ENCODE results near the gene CTBP2.

The CTBP2 gene

DNA sequence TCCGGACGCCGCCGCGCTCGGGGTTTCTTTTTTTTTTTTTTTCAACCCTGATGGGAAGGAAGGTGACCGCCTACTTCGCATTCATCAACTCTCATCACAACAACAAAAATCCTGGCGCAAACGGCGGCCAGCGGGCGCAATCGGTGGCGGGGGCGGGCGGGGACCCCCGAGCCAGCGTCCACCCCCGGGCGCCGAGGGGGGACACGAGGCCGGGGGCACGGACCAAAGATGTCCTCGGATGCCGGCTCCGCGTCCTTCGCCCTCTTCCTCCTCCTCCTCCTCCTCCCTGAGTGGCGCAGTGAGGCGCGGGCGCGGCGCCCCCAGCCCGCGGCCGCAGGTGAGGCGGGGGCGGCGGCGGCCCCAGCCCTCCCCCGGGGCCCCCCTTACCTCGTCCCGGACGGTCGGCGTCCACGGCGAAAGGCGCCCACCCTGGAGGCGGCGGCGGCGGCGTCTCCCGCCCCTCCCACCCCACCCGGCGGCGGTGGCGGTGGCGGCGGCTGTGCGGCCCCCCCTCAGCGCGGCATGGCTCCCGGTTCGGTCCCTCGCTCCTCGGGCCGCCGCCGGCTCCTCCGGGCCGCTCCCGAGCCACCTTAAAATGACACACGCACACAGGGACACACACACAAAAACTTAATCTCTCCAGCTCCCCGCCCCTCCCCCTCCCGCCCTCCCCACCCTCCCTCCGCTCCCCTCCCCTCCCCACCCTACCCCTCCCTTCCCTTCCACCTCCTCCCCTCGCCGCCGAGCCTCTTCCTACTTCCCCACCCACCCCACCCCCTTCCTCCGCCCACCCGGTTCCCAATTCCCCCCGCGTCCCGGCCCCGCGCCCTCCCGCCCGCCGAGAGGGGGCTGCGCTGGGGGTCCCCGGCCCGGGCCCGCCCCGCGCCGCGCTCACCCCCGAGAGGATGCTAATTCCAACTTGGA lies at the start of gene CTBP2:
TSS of gene CTBP2 (minus strand) at position 632 of the 924 bp plus-strand sequence.
- no peak for DNase-seq (ENCODE audit: low read depth in 2 of 2)

- DNase-seq (ENCODE audit: low read depth in 2 of 2), result no peak
Observed at GRCh38 chr10:125209591-125210355, 49.4 kb upstream of the CTBP2 start.

GRCh38 chr10:125208854-125209565 lies 48.6 kb upstream of the CTBP2 start:
- DNase-seq (ENCODE audit: low read depth in 2 of 2), result no peak

DNA sequence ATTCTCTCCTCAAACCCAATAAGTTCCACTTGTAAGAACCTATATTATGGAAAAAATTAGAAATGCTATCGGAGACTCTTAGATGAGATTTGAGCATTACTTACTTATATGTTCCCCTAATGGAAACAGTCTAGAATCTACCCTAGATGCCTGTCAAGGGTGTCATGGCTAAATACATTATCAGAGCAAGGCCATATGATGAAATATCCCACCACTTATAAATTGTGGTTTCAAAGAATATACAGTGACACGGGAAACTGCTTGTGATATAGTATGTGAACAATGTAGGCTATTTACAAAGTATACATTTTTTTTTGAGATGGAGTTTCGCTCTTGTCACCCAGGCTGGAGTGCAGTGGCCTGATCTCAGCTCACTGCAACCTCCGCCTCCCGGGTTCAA lies 46.3 kb upstream of the CTBP2 start:
- no peak for DNase-seq (ENCODE audit: low read depth in 2 of 2)

- no peak for DNase-seq (ENCODE audit: low read depth in 2 of 2)
Observed at GRCh38 chr10:125205431-125205830, 45.1 kb upstream of the CTBP2 start.

- no peak for DNase-seq (ENCODE audit: low read depth in 2 of 2)
Observed at GRCh38 chr10:125204400-125204799, 44.0 kb upstream of the CTBP2 start.

DNA sequence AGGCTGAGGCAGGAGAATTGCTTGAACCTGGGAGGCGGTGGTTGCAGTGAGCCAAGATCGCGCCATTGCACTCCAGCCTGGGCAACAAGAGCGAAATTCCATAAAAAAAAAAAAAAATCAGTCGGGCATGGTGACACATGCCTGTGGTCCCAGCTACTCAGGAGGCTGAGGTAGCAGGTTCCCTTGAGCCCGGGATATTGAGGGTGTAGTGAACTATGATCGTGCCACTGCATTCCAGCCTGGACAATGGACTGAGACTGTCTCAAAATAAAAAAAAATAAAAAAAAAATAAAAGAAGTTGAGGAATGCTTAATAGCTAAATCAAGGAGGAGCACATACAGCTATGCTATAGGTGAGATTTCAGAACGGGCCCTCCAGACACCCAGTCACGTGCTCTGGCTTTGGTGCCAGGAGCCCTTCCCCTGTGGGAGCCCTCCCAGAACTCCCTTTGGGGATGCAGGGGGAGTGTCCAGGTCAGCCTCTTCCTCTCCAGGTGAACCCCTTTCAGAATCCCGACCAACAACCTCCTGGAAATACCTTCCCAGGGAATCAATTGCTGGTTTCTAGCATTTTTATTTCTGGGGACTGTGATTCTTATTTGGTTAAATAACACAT lies 42.9 kb upstream of the CTBP2 start:
- DNase-seq (ENCODE audit: low read depth in 2 of 2), result no peak

DNA sequence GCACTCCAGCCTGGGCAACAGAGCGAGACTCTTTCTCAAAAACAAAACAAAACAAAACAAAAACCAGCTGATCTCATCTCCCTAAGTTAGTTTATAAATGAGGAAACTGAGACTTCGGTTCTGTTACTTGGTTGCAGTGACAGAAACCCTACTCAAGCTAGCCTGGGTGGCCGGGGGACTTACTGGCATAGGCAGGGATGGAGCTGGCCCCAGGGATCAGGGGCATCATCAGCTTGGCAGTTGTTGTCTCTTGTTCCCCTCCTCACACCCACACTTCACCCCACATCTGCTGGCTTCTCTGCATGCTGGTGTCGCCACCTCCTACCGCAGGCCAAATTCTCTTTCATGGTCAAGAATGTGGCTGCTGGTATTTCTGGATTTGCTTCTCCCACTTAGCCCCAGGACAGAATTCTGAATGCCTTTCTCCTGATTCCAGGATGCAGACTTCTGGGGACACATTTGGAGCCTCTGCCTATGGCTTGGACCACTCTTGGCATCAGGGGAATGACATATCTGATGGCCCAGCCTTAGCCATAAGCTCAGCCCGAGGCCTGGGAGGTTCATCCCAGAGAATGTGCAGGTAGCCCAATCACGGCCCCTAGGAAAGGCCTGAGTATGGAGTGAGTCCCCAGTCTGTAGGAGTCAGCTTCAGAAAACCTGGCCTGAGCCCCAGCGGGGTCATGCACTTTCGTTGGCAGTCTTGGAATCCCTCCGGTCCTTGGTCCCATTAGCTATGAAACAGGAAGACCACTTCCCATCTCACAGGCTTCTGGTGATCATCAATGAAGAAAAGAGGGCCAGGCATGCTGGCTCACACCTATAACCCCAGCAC lies 41.6 kb upstream of the CTBP2 start:
- no peak for DNase-seq (ENCODE audit: low read depth in 2 of 2)

- no peak for DNase-seq (ENCODE audit: low read depth in 2 of 2)
Observed at GRCh38 chr10:125201108-125201524, 40.8 kb upstream of the CTBP2 start.

DNA sequence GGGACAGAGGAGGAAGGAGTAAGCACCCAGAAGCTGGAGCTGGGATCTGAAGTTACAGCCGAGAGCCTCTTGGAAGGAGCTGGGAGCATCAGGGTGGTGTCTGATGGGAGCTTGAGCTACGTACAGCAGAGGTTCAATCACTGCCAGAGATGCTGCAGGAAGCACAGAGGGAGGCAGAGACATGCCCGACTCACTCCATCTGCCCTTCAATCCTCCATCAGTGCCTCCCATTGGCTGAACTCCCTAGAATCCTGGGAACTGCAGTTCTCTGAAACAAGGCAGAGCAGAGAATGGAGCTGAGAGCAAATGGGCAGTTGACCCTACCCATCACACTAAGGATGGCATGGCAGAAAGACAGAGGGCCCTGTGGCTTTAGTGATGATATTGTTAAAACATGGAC lies 40.0 kb upstream of the CTBP2 start:
- no peak for DNase-seq (ENCODE audit: low read depth in 2 of 2)

GRCh38 chr10:125199270-125199669 lies 38.9 kb upstream of the CTBP2 start:
- no peak for DNase-seq (ENCODE audit: low read depth in 2 of 2)

GRCh38 chr10:125194814-125195213 lies 34.5 kb upstream of the CTBP2 start:
- no peak for DNase-seq (ENCODE audit: low read depth in 2 of 2)

DNA sequence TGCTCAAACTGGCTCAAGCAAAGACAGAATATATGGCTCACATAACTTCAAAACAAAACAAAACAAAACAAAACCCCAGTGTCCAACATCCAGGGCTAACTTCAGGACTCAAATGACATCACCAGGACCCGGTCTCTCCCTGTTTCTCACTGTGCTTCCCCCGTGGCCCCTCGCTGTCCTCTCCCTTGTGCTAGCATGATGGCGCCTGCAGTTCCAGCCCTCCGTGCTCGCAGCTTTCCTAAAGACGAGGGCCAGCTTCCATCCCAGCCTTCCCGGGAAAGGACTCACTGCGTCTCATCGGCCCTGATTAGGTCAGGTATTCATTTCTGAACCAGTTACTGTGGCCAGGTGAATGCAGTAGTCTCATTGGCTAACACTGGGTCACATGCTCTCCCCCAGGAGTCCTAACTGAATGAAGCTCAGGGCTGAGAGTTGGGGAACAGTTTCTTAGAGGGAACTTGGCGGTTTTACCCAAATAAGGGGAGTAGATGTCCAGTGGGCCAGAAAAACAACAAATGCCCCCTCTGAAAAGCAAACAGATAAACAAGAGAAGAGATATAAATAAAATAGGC lies 33.0 kb upstream of the CTBP2 start:
- no peak for DNase-seq (ENCODE audit: low read depth in 2 of 2)

GRCh38 chr10:125192620-125193019 lies 32.3 kb upstream of the CTBP2 start:
- no peak for DNase-seq (ENCODE audit: low read depth in 2 of 2)

DNA sequence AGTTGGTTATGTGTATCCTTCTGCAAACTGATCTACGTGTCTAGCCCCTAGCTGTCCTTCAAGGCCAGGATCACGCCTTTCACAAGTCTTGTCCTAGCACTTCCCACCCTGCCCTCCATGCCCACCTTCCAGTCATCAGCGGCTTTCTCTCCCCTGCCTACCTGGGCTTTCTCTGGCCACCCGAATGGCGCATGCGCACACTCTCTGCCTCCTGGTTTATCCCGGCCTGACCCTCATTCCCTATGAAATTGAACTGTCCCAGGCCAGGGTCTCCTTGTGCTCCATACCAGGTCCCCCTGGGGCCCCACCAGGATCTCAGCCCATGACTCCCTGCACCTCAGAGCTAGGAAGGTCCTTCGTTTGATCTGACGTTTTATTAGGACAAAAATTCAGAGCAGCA lies 31.6 kb upstream of the CTBP2 start:
- no peak for DNase-seq (ENCODE audit: low read depth in 2 of 2)

GRCh38 chr10:125190946-125191345 lies 30.6 kb upstream of the CTBP2 start:
- DNase-seq (ENCODE audit: low read depth in 2 of 2), result no peak

DNA sequence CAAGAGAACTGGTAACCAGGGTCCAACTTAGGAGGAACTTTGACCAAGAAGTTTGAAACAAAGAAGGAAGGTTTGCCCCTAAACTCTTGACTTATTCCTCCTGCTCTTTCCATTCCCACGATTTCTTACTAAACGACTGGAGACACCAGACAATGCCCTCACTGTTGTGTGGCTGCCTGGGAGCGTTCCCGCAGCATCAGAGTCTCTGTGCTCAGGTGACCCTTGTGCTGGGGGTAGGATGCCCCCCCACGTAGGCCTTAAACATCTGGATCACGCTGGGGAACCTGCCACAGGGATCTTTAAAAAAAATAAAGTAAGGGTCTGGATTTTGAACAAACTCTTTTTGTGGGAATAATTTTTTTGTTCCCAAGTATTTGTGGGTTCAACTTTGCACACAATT lies 30.1 kb upstream of the CTBP2 start:
- no peak for DNase-seq (ENCODE audit: low read depth in 2 of 2)

DNA sequence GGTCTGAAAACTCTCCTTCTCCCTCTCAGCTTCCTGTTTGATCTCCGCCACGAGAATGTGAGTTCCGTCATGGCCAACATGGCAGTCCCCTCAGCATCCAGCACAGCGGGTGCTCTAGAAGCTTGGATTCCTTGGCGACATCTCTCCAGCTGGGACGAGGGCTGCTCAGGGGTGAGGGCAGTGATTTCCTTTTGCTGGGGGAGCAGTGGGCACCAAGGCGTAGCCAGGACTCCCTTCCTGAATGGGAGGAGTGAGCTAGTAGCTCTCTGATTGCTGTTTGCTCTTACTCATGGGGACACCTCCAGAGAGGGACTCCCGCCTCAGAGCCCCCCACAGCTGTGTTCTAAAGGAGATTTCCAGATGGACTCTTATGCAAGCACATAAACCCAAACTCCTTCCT lies 28.8 kb upstream of the CTBP2 start:
- no peak for DNase-seq (ENCODE audit: low read depth in 2 of 2)

DNA sequence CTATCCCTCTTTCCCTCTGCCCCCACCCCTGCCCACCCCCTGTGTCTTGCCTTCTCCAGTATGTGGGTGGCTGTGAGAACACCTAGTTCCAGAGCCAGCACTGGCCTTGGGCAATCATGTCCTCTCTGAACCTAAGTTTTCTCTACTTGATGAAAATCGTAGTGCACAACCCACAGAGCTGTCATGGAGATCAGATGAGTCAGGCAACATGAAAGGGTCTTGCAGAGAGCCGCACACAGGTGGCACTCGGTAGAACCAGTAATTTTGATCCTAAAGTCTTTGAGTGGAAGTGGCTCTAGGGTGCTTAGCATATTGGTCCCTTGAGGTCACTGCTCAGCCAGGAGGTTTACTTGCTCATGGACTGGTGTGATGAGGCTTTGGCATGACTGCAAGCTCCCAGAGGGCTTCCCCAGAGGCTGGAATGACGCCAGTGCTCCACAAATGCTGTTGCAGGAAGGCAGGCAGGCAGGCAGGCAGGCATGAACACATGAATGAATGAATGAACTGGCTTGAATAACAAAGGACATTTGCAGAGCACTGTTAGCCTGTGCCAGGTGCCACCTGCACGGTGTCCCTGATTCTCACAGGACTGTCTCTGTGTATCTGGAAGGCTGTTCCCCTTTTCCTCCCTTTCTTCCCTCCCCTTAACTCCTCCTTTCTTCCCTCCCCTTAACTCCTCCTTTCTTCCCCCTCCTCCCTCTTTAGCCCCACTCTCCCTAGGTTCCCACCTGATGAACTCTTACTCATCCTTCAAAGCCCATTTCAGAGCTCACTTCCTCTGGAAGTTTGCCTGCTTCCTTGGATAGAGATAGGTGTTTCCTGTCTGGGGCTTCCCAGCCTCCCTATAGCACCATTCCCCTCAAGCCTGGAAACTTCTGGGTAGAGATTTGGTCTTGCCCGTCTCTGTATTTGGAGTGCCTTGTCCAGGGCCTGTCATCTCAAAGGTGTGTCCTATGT lies 27.2 kb upstream of the CTBP2 start:
- DNase-seq (ENCODE audit: low read depth in 2 of 2), result no peak

Measured in fibroblast of skin of left quadriceps (primary cell).